Measurements from ENCODE around the gene SDR39U1.
"Not testable (repeated sequence)": the region's sequence is repeated elsewhere in the genome, so short reads cannot be mapped to it uniquely, and the experiment has no call there.

SDR39U1 gene, protein sequence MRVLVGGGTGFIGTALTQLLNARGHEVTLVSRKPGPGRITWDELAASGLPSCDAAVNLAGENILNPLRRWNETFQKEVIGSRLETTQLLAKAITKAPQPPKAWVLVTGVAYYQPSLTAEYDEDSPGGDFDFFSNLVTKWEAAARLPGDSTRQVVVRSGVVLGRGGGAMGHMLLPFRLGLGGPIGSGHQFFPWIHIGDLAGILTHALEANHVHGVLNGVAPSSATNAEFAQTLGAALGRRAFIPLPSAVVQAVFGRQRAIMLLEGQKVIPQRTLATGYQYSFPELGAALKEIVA

DNA sequence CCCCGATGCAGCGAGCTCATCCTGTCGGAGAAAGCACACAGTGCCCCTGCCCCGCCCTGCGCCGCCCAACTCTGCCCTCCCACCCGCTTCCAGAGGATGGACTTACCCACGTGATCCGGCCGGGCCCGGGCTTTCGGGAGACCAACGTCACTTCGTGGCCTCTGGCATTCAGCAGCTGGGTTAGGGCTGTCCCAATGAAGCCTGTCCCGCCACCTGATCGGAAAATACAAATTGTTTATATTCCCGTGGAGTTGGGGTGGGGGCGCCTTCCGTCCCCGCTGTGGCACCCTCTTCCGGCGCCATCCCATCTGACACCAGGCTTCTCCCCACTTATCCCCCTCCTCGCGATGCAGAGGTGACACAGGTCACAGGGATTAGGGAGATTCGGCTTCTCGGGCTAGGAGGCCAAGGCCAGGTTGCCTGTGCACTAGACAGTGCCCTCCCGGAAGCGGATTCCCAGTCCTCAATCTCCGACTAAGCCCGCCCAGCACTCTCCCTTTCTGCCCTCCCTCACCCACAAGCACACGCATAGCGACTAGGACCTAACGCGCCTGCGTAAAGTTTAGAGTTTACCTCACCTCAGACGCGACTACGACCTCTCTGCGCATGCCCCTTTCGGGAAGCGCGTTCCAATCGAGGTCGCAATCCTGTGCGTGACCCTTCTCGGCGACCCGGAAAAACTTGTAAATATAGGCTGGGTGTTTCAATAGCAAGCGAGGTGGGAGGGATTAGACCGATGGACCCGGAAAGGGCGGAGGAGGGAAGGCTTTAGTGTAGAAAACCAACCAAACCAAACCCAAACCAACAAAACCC is at the start of gene SDR39U1:
Gene SDR39U1 (minus strand): TSS at position 537 of the 813 bp plus-strand sequence. CDS start 7 bp downstream, at position 530.
- DNase-seq = peak; percentile 99

DNA sequence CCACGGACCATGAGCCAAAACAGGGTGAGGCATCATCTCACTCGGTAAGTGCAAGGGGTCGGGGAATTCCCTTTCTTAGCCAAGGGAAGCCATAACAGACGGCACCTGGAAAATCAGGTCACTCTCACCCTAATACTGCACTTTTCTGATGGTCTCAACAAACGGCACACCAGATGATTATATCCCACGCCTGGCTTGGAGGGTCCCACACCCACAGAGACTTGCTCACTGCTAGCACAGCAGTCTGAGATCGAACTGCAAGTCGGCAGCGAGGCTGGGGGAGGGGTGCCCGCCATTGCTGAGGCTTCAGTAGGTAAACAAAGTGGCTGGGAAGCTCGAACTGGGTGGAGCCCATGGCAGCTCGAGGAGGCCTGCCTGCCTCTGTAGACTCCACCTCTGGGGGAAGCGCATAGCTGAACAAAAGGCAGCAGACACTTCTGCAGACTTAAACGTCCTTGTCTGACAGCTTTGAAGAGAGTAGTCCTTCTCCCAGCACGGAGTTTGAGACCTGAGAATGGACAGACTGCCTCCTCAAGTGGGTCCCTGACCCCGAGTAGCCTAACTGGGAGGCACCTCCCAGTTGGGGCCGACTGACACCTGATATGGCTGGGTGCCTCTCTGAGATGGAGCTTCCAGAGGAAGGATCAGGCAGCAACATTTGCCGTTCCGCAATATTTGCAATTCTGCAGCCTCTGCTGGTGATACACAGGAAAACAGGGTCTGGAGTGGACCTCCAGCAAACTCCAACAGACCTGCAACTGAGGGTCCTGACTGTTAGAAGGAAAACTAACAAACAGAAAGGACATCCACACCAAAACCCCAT is 49.2 kb upstream of the SDR39U1 start:
- not testable (repeated sequence) for DNase-seq

DNA sequence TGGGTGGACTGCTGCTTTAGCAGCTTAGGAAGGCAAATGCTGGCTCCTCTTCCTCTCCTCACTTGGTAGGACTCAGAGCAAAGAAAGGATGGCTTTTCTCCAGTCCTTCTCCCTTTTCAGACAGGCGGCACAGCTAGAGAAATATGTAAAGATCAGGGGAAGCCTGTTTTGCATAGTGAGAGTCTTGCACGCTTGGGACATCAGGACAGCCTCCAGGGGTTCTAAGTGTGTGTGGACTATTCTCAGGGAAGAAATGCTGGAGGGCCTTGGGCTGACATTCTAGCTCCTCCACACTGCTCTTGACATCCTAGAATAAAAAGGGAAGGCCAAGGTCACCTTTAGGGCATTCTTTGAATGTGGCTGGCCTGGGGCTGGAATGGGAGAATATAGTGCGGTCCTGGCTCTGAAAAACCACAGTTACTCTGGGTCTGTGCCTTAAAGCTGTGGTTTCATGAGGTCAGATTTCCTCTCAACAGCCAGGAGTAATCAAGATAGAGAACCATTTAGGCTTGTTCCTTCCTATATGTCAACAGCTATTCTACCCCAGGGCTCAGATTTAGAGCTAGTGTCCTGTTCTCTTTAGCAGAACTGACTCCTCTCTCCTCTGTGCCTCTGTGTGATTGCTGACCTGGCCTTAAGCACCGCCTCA is 41.2 kb upstream of the SDR39U1 start:
- DNase-seq = no peak

DNA sequence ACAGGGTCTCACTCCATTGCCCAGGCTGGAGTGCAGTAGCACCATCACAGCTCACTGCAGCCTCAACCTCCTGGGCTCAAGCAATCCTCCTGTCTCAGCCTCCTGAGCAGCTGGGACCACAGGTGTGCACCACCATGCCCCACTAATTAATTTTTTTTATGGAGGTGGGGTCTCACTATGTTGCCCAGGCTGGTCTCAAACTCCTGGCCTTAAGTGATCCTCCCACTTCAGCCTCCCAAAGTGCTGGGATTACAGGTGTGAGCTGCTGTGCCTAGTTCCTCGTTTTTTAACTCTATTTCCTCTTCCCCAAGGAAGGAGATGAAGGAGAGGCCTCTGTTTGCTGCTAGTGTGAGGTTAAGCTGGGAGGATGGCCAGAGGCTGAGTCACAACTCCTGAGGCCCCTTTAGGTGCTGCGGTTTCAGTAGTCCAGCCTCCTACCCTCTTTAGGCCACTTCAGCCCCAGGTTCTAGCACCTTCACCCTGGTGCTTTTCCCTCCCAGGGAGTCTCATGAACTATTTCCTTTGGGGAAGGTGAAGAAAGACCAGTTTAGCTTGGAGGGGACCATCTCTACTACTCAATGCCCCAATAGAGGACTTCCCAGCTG is 40.2 kb upstream of the SDR39U1 start:
- DNase-seq = not testable (repeated sequence)

DNA sequence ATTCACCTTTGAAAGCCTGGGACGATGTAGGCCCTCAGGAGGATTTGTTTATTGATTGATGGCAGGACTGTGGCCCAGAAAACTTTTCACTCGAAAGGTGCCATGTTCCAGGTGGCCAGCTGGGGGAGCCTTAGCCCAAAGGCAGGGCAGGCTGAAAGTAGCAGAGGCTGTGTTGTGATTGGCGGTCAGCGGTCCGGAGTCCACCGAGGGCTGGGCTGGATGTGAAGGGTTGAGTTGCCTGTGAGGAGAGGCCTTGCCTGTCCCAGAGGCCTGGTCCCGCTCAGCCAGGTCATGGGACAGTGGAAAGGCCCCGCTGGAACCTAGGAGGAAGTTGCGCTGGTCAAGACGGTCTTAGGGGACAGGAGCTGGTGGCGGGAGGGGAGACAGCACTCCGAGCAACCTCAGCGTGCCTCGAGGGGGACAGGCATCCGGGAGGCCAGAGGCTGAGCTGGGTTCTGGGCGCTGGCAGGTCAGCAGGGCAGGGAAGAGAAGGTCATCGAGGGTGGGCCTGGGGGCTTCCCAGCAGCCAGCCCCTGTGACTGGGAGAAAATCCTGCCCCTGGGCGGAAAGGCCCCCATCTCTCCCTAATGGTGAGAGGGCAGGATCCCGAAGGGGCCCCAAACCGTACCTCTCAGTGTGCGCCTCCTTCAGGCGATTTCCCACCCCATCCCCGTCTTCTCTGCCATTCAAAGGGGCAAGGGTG is 39.2 kb upstream of the SDR39U1 start:
- peak; percentile 9 for DNase-seq

DNA sequence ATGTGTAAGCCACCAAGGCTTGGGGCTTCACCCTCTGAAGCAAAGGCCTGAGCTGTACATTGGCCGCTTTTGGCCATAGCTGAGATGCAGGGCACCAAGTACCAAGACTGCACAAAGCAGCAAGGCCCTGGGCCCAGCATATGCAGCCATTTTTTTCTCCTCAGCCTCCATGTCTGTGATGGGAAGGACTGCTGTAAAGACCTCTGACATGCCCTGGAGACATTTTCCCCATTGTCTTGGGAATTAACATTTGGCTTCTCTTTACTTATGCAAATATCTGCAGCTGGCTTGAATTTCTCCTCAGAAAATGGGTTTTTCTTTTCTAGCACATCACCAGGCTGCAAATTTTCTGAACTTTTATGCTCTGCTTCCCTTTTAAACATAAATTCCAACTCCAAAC is 37.4 kb upstream of the SDR39U1 start:
- DNase-seq = not testable (repeated sequence)

DNA sequence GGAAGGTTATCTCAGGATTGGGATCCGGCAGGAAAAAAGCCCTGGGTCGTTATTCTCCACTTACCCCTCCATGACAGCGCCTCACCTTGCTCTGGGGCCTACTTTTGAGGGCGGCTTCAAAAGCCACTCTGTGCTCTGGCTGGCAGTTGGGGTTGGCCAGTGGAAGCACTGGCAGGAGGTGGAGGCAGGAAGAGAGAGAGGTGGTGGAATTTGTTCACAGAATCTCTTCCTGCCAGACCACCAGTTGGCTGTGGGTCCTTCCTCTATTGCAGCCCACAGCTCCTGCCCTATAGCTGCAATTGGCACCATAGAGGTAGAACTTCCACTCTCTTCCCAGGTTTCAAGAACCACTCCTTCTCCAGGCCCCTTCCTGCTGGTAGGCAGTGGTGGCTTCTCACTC is 32.7 kb upstream of the SDR39U1 start:
- DNase-seq = no peak

DNA sequence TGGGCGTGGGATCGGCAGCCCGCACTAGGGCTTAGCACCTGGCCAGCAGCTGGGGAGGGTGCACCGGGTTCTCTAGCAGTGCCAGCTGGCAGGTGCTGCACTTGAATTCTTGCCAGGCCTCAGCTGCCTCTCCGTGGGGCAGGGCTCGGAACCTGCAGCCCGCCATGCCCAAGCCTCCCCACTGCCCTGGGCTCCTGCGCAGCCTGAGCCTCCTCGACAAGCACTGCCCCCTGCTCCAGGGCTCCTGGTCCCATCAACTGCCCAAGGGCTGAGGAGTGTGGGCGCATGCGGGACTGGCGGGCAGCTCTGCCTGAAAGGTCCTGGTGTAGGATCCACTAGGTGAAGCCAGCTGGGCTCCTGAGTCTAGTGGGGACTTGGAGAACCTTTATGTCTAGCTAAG is 30.6 kb upstream of the SDR39U1 start:
- DNase-seq = no peak

DNA sequence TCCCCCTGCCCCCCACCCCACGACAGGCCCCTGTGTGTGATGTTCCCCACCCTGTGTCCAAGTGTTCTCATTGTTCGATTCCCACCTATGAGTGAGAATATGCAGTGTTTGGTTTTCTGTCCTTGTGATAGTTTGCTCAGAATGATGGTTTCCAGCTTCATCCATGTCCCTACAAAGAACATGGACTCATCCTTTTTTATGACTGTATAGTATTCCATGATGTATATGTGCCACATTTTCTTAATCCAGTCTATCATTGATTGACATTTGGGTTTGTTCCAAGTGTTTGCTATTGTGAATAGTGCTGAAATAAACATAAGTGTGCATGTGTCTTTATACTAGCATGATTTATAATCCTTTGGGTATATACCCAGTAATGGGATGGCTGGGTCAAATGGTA is 27.9 kb upstream of the SDR39U1 start:
- not testable (repeated sequence) for DNase-seq

DNA sequence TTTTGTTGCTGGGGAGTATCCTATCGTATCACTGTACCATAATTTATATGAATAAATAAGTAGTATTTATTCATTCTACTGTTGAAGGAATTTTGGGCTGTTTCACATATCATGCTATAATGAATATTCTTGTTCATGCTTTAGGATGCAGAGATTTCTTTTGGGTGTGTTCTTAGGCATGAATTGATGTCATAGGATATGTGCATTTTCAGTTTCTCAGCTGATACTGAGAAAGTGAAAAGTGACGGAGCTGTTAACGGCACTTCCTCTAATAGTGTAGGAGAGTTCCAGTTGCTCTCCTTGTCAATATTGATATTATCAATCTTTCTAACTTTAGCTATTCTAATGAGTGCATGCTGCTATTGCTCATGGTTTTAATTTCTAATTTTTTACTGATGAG is 23.2 kb upstream of the SDR39U1 start:
- no peak for DNase-seq

DNA sequence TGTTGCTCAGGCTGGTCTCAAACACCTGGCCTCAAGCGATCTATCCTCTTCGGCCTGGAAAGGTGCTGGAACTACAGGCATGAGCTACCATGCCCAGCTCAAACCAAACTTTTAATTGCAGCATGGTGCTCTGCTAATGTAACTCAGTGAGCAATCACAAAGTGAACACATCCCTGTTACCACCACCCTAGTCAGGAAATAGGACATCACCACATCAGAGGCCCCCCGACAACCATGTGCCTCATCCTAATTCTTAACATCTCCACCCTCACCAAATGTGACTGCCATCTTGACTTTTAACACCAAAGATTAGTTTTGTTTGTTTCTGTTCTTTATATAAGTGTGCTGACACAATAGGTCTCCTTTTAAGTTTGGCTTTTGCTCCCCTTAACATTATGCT is 22.8 kb upstream of the SDR39U1 start:
- no peak for DNase-seq

DNA sequence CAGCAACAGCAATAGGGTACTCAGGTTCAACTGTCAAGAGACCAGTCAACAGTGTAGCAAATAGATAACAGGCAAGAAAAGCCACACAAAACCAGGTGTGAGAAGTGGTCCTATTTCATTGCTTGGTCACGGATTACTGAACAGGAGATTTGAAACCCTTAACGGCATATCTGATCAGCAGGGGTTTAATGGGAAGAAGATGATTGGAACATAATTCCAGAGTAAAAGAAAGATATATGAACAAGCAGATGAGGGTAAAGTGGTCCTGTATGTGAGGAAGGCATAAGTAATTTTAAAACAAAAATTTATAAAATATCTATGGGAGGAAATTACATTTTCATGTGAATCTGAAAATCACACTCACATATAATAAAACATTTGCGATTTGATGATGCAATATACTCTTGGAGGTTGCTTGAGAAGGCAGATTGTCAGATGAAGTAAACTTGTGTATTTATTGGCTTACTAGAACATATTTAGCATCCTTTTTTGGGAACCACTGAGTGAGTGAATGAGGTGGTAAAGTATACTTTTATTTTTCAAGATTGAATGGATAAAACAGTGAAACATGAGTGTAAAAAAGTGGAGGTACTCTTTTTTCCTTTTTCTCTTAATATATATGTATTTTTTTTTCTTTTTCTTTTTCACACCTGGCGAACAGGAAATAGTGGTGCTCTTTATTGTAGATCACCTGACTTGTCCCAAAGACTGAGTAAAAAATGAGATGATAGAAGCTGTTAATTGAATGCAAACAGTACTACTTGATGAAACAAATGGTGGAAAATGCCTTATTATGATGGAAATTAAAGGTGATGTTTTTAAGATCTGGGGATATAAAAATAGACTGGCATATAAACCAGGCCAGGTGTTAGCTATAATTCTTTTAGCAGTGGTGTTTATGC is 21.6 kb upstream of the SDR39U1 start:
- DNase-seq = no peak

DNA sequence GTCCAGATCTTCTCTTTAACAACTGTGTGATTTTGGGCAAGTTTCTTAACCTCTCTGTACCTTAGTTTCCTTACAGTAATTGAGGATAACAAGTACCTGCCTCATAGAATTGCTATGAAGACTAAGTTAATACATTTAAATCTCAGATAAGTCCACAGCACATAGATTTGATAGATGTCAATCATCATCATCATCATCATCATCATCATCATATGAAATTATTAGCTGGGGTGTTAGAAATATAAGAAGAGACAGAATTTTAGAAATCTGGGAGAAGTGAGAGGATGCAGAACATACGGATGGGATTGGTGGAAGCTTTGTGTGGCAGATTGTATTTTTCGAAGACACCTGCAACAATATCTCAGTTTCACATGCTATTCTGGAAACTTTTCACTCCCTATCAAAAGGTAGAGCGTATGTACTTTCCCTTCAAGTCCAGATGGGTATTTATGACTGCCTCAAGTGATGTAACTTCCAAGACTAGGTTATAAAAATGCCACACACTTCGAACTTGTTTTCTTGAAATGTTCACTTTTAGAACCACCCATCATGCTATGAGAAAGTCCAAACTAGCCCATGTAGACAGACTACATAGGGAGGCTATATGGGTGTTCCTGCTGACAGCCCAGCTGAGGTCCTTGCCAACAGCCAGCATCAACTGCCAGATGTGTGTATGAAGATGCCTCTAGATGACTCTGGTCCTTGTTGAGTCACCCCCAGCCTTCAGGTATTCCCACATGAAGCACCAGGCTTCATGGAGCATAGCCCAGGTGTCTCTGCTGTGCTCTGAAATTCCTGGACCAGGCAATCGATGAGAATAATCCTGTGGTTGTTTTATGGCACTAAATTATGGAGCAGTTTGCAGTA is 20.7 kb upstream of the SDR39U1 start:
- no peak for DNase-seq

DNA sequence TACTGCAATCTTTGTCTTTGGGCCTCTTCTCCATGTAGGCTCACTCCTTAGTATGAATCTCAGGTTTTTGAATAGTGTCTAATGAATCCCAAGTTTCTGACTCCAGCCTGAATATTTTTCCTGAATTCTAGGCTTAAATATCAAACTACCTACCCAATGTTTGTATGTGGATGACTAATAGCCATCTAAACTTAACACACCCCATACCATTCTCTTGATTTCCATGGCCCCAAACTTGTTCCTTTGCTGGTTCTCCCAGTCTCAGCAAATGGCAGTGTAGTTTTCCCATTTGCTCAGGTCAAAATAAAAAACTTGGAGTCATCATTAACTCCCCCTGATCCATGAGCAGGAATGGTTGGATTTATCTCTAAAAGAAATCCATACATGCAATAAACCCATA is 18.8 kb upstream of the SDR39U1 start:
- DNase-seq = no peak

DNA sequence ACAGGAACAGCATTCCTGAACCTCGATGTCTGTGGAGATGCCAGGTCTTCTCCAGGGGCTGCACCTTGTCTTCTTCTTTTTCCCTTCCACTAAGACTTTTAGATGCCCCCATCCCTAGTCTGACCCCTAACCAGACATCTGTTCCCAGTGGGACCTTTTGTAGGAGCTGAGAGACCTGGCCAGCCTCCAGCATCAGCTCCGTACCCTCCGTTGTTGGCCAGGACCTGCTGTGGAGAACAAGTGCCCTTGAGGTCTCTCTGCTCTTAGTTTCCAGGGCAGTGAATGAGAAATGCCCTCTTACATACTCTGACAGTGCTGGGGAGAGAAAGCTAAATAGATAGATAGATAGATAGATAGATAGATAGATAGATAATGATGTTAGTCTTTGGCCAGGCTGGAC is 16.8 kb upstream of the SDR39U1 start:
- DNase-seq = no peak

DNA sequence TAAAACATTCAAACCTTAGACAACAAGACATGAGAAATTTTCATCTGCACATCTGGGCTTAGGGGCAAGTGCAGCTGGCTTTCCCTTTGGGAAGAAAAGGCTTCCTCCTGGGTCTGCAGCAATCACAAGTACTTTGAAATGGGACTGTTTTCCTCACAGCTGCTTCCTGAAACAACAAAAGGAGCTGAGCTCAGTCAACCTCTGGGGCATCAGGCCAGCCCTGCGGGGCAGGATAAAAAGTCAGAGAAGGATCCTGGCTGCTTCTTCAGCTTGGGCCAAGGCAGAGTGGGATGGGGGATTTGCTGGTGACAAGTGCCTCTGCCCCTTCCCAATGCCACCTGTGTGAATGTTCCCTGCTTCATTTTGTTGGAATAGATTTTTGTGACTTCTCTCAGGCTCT is 16.2 kb upstream of the SDR39U1 start:
- no peak for DNase-seq

DNA sequence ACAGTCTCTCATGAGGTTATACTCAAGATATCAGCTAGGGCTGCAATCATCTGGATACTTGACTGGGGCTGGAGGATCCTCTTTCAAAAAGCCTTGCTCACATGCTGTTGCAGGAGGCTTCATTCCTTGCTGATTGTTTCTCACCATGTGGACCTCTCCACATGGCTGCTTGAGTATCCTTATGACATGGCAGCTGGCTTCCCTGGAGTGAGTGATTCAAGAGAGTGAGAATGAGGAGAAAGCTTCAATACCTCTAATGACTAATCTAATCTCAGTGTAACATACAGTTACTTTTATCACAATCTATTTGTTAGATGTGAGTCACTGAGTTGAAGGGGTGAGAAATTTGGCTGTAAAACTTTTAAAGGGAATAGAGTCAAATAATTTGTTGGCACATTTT is 14.4 kb upstream of the SDR39U1 start:
- DNase-seq = no peak

DNA sequence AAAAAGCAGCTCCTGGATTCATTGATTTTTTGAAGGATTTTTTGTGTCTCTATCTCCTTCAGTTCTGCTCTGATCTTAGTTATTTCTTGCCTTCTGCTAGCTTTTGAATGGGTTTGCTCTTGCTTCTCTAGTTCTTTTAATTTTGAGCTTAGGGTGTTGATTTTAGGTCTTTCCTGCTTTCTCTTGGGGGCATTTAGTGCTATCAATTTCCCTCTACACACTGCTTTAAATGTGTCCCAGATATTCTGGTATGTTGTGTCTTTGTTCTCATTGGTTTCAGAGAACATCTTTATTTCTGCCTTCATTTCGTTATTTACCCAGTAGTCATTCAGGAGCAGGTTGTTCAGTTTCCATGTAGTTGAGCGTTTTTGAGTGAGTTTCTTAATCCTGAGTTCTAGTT is 8.3 kb upstream of the SDR39U1 start:
- DNase-seq = not testable (repeated sequence)

DNA sequence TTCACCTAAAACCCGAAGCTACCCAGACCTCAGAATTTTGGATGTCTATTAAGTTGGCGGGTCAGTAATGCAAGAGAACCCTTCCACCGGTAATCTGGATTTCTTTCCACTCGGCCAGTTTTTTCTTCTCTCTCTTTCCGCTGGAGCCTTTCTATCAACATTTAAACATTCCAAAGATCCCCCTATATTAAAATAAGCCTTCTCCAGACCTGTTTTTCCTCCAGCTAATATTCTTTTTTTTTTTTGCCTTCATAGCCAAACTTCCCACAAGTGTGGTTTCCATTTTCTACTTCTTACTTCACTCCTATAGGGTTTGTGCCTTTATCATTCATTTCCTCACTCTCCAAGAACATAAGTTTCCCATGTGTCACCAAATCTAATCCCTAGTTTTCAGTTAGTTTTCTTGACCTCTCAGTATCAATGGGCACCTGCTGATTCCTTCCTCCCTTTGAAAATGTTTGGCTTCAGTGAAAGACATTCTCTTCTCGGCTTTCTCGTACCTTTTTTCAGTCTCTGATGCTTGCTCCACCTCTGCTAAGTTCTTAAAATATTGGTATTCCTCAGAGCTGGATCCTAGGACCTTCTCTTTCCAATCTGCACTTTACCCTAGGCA is 583 bp upstream of the SDR39U1 start:
- DNase-seq = no peak

Measured in NCI-H510A treated with DMSO at 0.1 percent for 48 hours (cell line).